Keratinocyte (primary cell): ENCODE measurements around the gene FHOD1.

Source experiments
- EZH2 ChIP-seq: IDR thresholded peaks from one replicate; pipeline ENCODE4 v1.6.1; 2012; ENCODE audit warnings: inconsistent platforms, mild to moderate bottlenecking, low read length, moderate library complexity
- TF ChIP-seq, protein P1 (sequence below), 3 experiments: IDR thresholded peaks in 1 of 3; conservative IDR thresholded peaks in 1 of 3; optimal IDR thresholded peaks in 1 of 3; 2 replicates in 2 of 3; 3 replicates in 1 of 3; pipeline versions ENCODE3 to v1.5.1; 2011; ENCODE audit warnings: low read length in 3 of 3, mild to moderate bottlenecking in 3 of 3, moderate library complexity in 2 of 3, control low read depth in 1 of 3, inconsistent platforms in 1 of 3; ENCODE audit not compliant: insufficient read depth in 2 of 3; ENCODE audit errors: extremely low read depth in 1 of 3

DNA sequence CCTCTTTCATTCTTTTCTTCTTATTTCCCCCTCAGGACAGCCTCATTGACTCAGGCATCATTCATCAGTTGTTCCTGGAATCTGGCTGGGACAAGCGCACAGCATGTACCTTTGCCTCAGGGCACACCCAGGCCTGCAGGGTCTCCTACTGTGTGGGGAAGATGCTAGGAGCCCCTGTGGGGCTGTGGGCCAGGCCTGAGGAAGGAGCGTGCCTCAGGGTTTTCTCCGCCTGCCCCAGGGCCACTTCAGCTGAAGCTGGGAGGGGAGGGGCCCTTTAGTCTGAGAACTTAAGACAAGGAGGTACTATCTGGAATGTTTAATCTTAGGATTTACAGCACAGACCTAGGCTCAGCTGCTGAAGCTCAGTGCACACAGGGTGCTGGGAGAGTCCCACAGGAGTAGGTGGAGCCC is 40.4 kb downstream of the FHOD1 start:
- TF ChIP-seq, protein P1, sequence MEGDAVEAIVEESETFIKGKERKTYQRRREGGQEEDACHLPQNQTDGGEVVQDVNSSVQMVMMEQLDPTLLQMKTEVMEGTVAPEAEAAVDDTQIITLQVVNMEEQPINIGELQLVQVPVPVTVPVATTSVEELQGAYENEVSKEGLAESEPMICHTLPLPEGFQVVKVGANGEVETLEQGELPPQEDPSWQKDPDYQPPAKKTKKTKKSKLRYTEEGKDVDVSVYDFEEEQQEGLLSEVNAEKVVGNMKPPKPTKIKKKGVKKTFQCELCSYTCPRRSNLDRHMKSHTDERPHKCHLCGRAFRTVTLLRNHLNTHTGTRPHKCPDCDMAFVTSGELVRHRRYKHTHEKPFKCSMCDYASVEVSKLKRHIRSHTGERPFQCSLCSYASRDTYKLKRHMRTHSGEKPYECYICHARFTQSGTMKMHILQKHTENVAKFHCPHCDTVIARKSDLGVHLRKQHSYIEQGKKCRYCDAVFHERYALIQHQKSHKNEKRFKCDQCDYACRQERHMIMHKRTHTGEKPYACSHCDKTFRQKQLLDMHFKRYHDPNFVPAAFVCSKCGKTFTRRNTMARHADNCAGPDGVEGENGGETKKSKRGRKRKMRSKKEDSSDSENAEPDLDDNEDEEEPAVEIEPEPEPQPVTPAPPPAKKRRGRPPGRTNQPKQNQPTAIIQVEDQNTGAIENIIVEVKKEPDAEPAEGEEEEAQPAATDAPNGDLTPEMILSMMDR (optimal IDR thresholded peaks at IDR 0.05 in 1 of 3, IDR thresholded peaks at IDR 0.05 in 1 of 3, conservative IDR thresholded peaks at IDR 0.05 in 1 of 3; ENCODE audit: extremely low read depth in 1 of 3, insufficient read depth in 2 of 3, low read length in 3 of 3), result no peak
- no peak for TF ChIP-seq EZH2
